GM19023 (cell line): Measurements from ENCODE around the gene IFIT5.
"Not testable (repeated sequence)": the region's sequence is repeated elsewhere in the genome, so short reads cannot be mapped to it uniquely, and the experiment has no call there.

Experiments
- ATAC-seq: cut with Tn5 transposase; IDR thresholded peaks from one replicate; pipeline ENCODE4 v1.9.1; 2021; ENCODE audit warnings: mild to moderate bottlenecking, moderate library complexity; ENCODE audit not compliant: unreplicated experiment

Gene IFIT5

GRCh38 chr10:89414146-89414878, at the start of gene IFIT5:
Gene IFIT5, plus strand, starts transcription at chr10:89414568. Its CDS starts 231 bp downstream, at chr10:89414799.
- peak; percentile 65 for ATAC-seq

- peak; percentile 69 for ATAC-seq
Measured at GRCh38 chr10:89367529-89367928, 46.8 kb upstream of the IFIT5 start.

GRCh38 chr10:89368129-89368528, 46.2 kb upstream of the IFIT5 start:
- no peak for ATAC-seq

- no peak for ATAC-seq
Measured at GRCh38 chr10:89369156-89370105, 44.9 kb upstream of the IFIT5 start.

GRCh38 chr10:89371079-89371478, 43.3 kb upstream of the IFIT5 start:
- no peak for ATAC-seq

- ATAC-seq: no peak
Measured at GRCh38 chr10:89371987-89372386, 42.4 kb upstream of the IFIT5 start.

GRCh38 chr10:89373916-89374711, 40.3 kb upstream of the IFIT5 start:
- no peak for ATAC-seq

GRCh38 chr10:89374713-89375141, 39.6 kb upstream of the IFIT5 start:
- no peak for ATAC-seq

GRCh38 chr10:89377705-89378637, 36.4 kb upstream of the IFIT5 start, which contains the start of gene IFIT1B:
Gene IFIT1B, plus strand, starts transcription at chr10:89378056. Its CDS starts 80 bp downstream, at chr10:89378136.
- ATAC-seq: no peak

GRCh38 chr10:89379103-89379502, 35.3 kb upstream of the IFIT5 start:
- no peak for ATAC-seq

- ATAC-seq: no peak
Measured at GRCh38 chr10:89382757-89383156, 31.6 kb upstream of the IFIT5 start.

- no peak for ATAC-seq
Measured at GRCh38 chr10:89384474-89385340, 29.7 kb upstream of the IFIT5 start.

- ATAC-seq: no peak
Measured at GRCh38 chr10:89388806-89389205, 25.6 kb upstream of the IFIT5 start.

GRCh38 chr10:89389254-89389653, 25.1 kb upstream of the IFIT5 start:
- no peak for ATAC-seq

GRCh38 chr10:89390476-89391225, 23.7 kb upstream of the IFIT5 start:
- no peak for ATAC-seq

GRCh38 chr10:89391226-89391576, 23.2 kb upstream of the IFIT5 start:
- ATAC-seq: not testable (repeated sequence)

- ATAC-seq: peak; percentile 83
Measured at GRCh38 chr10:89391907-89392756, 22.2 kb upstream of the IFIT5 start, which contains the start of gene IFIT1. Gene IFIT1, plus strand, starts transcription at chr10:89392623. Its CDS starts 90 bp downstream, at chr10:89392713.
